T47D (cell line): Measurements from ENCODE around the gene EGFLAM.

ENCODE experiments used
- DNase-seq, 2 experiments: peaks; one replicate each; pipeline versions ENCODE4 v3.0.0 to v3.0.0-alpha.2; 2011 to 2012; ENCODE audit warnings: low read depth in 1 of 2, low spot score in 1 of 2
- JUND ChIP-seq: IDR thresholded peaks from 2 replicates; pipeline ENCODE4 v1.6.1; 2012; ENCODE audit warnings: low read depth
- in situ Hi-C: cut with HindIII; loops from 2 replicates; pipeline ENCODE4 v1.10.0; 2016; ENCODE audit warnings: low sequenced_read_pairs, low pct_unique_long_range_greater_than_20kb

Gene EGFLAM

GRCh38 chr5:38347040-38347763, 88.8 kb downstream of the EGFLAM start:
- in situ Hi-C loops, result no loop called here
- no peak for TF ChIP-seq JUND
- DNase-seq, result no peak

GRCh38 chr5:38347896-38348295, 89.5 kb downstream of the EGFLAM start:
- in situ Hi-C loops, result no loop called here
- no peak for DNase-seq
- no peak for TF ChIP-seq JUND

GRCh38 chr5:38360323-38361061, 102.1 kb downstream of the EGFLAM start:
- TF ChIP-seq JUND, result no peak

GRCh38 chr5:38362713-38363112, 104.4 kb downstream of the EGFLAM start:
- DNase-seq, result no peak
- TF ChIP-seq JUND, result no peak
- in situ Hi-C loops, result no loop called here

More at GRCh38 chr5:38360323-38361061, 102.1 kb downstream of the EGFLAM start:
- DNase-seq, result no peak
- in situ Hi-C loops, result no loop called here

GRCh38 chr5:38364825-38365224, 106.5 kb downstream of the EGFLAM start:
- no peak for TF ChIP-seq JUND
- no peak for DNase-seq
- in situ Hi-C loops, result no loop called here

- DNase-seq, result no peak
- in situ Hi-C loops, result no loop called here
- TF ChIP-seq JUND, result no peak
Observed at GRCh38 chr5:38367410-38367809, 109.1 kb downstream of the EGFLAM start.

- no peak for DNase-seq
- no peak for TF ChIP-seq JUND
Observed at GRCh38 chr5:38367966-38368365, 109.6 kb downstream of the EGFLAM start.

GRCh38 chr5:38369692-38370091, 111.3 kb downstream of the EGFLAM start:
- in situ Hi-C loops, result no loop called here
- DNase-seq, result no peak
- no peak for TF ChIP-seq JUND

More at GRCh38 chr5:38367966-38368365, 109.6 kb downstream of the EGFLAM start:
- in situ Hi-C loops, result no loop called here

GRCh38 chr5:38370358-38371100, 112.2 kb downstream of the EGFLAM start:
- no peak for TF ChIP-seq JUND
- no peak for DNase-seq
- in situ Hi-C loops, result no loop called here

- in situ Hi-C loops, result no loop called here
- DNase-seq, result no peak
- TF ChIP-seq JUND, result no peak
Observed at GRCh38 chr5:38371596-38371995, 113.2 kb downstream of the EGFLAM start.

GRCh38 chr5:38373743-38374142, 115.4 kb downstream of the EGFLAM start:
- in situ Hi-C loops, result no loop called here
- DNase-seq, result no peak
- TF ChIP-seq JUND, result no peak

GRCh38 chr5:38375423-38375822, 117.1 kb downstream of the EGFLAM start:
- no peak for DNase-seq
- in situ Hi-C loops, result no loop called here
- no peak for TF ChIP-seq JUND

GRCh38 chr5:38376404-38376803, 118.0 kb downstream of the EGFLAM start:
- in situ Hi-C loops, result no loop called here
- no peak for DNase-seq
- no peak for TF ChIP-seq JUND
